HuH-7.5 (cell line): ENCODE results near the gene SPOCK1.

Experiments used
- DNase-seq: peaks from one replicate; pipeline ENCODE4 v3.0.0; 2011; ENCODE audit warnings: low spot score

SPOCK1 gene

DNA sequence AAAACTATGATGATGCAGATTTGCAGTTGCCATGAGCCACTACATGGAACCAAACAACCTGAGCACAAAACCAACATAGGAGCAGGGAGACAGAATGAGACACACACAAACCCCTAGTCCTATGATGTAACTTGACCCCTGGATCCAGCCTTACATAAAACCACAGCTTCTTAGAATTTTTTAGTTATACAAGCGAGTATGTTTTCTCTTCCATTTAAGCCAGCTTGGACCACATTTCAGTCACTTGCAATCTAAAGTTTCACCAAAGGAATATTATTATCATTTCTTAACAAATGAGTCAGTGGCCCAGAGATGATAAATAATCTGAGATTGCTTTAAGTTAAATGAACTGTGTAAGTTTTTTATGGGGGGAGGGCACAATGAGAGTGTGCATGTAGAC is 6.8 kb downstream of the SPOCK1 start:
- DNase-seq: no peak

DNA sequence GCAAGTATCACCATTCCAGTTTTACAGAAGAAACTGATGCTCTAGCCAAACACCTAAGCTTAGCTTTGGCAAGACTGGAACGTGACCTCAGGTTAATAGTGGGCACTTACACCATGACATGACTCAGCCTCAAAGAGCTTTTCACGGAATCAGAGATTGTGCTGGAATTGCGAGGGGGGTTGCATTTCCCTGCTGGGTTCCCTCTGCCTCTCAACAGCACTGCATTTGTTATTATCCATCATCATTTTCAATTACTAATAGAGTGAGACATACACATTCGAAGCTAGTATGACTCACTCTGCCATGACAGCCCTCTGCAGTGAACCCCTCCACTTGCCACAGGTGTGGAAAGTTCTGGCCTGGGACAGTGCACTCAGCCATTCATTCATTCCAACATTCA is 8.0 kb downstream of the SPOCK1 start:
- no peak for DNase-seq

DNA sequence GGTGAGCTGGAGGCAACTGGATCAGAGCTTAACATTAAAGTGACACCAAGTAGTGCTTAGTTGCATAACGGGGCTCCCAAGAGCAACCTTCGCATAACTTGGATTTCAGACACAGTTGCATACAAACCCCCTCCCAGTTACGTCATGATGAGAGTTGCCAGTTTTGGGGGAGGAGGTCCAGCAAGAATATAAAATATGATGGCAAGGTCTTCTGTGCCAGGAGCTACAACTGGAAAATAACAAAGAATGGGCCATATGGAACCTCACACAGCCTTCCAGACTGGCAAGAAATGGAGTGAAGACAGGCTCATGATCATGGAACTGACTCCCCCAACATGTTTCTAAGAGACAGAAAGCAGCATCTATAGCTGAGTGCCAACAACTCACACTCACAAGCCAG is 8.5 kb downstream of the SPOCK1 start:
- DNase-seq: no peak

DNA sequence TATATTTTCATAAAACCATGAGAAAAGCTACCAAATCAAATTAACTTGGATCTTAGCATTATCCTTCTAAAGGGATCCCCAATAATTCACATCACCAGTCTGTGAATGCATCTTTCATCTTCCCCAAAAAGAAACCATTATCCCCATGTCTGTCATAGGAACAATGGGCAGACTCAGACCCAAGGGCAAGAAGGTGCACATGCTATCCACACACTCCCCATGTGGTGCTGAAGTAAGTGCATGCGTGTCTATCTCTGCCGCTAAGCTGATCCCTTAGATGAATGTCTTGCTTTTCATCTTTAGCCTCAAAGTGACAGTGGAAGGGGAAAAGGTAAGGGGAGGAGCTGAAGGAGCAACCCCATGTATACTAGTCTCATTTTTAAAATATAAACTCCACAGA is 10.2 kb downstream of the SPOCK1 start:
- no peak for DNase-seq

DNA sequence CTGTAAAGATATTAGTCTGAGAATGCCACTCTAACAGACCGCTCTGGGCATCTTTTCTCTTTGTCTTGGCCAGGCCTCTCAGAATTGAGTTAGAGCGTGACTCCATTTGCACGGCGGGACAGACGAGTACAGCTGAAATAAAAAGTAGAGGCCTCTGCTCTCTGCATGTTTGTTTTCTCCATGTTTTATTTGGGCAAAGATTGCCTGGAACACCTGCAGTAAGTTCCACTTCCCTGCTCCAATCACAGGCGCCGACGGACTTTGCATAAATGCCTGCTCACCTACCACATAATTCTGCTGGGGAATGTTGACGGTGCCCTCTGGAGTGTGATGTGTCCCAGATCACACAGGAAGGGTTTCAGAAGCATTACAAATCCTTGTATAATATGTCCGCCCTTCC is 10.6 kb downstream of the SPOCK1 start:
- no peak for DNase-seq

DNA sequence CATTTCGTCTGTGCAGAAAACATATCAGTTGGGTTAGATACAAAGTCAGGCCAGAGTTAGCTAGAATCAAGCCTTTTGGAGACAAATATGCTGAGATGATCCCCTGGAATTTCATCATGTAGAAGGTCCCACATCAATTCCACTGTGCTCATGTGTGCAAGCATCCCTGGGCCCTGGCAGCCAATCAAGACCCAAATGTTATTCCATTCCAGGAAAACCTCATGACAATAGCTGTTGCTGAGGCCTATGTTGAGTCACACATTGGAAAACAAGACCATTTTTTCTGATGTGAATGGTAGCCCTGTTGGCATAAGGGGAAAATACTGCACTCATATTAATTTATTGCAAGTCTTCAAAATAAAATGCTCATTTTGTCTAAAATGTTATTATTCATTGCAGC is 11.5 kb downstream of the SPOCK1 start:
- no peak for DNase-seq

DNA sequence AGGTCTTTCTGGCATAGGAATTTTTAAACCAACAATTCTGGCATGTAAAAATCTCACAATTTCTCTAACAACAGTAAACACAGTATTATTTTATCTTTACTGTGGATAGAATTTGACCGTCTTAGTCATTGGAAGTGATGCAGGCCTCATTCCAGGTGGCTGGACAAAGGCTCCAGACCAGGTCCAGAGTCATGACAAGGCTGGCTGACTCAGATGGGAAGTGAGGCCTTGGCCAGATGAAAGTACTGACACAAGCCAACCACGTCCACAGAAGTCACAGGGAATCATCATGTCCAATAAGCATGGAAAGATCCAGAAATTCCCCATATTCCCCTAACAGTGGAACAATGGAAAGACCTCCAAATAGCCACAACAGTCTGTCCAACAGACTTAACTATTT is 12.4 kb downstream of the SPOCK1 start:
- no peak for DNase-seq

DNA sequence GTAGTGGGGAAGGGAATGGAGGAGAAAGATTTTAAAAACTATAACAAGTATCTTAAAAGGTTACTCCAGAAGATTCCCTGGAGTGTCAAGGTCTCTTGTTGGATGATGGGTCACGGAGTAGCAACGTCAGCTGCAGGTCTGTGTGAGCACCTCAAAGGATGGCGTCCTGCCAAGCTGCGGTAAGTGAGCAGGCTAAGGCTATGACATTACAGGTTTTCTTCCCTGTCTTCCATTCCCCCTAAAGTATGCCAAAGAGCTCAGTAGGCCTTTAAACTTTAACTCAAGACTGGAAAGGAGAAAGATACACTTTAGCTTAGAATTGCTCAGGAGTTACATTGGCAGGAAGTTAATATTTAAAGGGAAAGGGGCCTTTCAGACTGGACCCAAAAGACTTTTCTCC is 17.5 kb downstream of the SPOCK1 start:
- DNase-seq: no peak

DNA sequence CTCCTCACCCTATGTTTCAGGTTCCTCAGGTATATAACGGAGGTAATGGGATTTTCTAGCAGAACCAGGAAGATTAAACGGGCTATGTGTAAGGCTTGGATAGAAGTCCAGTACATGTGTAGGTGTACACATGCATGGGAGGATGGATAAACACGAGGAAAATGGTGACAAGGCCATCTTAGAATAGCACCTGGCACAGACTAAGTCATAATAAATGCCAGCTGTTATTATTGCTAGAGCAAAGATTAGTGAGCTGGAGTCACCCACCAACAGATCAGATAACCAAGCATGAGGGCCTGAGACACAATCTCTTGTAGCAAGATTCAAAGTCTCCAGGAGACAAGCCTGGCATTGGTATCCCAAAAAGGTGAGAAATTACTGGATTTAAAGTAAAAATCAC is 21.1 kb downstream of the SPOCK1 start:
- DNase-seq: no peak

DNA sequence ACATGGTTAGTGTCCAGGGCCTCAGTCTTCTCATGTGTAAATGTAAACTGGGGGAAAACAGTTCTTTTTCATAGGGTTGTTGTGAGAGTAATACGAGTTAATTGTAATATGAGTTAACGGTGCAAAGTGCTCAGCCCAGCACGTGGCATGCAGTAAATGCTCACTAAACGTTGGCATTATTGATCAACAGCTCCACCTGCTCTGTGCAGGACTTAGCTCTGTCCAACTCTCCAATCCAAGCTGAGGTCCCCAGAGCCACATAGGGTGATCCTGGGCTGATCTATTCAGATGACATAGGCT is 28.3 kb downstream of the SPOCK1 start:
- DNase-seq: no peak

DNA sequence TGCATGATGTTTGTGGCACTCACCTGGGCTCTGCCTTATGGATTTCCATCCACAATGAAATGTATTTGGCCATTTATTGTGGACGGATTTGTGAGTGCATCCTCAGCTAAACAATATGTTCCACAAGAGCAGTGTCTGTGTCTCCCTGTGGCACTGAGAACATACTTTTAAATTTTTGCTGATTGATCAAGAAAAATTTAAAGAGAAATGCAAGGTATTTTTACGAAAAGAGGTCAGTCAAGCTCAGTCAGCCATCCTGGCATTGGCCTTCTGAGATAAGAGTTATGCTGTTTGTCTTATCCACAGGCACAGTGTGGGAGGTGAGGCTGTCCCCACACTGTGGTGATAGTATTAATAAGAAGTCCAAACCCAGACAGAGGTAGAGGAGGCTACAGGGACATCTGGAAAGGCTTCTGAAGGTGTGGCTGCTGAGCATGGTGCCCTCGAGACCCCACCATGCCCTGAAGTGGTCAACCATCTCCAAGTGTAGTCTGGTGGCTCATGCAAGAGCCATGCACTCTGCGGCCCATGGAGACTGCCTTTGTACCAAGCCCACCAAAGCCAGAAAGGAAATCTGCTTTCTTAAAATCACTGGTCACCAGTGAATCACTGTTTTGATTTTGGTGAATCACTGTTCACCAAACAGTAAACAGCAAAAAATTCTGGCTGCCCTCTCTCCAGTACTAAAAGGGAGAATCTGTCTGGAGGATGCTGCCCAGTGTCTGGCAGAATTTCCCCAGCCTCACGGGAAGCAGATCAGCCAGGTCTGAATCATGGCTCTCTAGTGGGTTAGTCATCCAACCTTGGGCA is 28.8 kb downstream of the SPOCK1 start:
- DNase-seq: no peak

DNA sequence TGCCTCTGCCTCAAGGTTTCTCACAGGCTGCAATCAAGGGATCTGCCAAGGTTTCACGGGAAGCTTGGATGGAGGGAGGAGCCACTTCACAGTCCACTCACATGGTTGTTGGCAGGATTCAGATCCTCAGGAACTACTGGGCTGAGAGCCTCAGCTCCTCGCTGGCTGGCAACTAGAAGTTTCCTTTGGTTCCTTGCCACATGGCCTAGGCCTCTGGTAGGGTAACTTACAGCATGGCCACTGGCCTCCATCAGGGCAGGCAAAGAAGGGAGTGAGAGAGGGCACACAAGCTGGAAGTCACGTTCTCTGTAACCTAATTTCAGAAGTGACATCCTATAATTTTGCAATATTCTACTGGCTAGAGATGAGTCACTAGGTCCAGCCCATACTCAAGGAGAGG is 32.2 kb downstream of the SPOCK1 start:
- no peak for DNase-seq

DNA sequence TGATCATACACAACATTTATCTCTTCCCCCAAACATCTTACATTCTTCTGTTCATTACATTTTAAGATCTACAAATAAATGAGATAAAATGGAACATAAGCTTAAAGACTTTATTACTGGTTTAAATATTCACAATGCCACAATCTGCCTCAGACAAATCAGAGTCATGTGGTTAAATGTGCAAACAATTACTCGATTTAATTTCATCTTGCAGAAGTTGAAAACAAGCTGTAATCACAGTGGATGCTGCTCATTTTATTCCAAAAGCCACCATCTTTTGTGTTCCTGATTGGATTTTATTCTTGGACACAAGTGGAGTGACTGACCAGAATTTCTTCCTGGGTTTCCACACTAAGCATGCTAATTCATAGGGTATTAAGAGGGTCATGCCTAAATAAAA is 33.2 kb downstream of the SPOCK1 start:
- no peak for DNase-seq

DNA sequence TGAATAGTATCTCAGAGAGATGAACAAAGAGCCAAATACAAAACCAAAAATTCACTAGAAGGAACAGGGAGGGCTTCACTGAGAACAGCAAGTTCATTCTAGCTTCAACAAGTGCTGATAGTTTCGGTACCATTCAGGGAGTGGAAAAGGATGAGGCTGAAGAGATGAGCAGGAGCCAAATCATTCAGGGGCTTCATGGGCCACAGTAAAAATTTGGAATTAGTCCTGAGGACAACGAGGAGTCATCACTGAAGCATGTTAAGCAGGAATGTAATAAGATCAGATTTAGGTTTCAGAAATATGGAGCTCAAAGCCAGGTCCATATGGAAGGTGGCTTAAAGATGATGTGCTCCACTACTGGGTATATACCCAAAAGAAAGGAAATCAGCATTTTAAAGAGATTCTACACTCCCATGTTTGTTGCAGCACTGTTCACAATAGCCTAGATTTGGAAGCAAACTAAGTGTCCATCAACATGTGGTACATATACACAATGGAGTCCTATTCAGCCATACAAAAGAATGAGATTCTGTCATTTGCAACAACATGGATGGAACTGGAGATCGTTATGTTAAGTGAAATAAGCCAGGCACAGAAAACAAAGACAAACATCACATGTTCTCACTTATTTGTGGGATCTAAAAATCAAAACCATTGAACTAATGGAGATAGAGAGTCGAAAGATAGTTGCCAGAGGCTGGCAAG is 36.2 kb downstream of the SPOCK1 start:
- no peak for DNase-seq

DNA sequence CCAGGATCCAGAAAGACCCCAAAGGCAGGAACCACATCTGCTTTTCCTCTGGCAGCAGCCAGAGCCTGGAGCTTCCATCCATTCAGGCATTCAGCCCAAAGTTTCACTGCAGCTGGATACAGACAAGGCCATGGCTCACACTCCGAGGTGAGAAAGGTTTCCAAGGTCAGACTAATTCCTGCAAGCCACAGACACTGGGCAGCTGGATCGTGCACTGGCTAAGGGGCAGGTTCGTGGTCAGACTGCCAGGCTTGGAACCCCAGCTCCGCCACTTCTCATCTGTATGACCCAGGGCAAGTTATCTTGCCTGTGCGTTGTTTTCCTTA is 36.9 kb downstream of the SPOCK1 start:
- DNase-seq: no peak

DNA sequence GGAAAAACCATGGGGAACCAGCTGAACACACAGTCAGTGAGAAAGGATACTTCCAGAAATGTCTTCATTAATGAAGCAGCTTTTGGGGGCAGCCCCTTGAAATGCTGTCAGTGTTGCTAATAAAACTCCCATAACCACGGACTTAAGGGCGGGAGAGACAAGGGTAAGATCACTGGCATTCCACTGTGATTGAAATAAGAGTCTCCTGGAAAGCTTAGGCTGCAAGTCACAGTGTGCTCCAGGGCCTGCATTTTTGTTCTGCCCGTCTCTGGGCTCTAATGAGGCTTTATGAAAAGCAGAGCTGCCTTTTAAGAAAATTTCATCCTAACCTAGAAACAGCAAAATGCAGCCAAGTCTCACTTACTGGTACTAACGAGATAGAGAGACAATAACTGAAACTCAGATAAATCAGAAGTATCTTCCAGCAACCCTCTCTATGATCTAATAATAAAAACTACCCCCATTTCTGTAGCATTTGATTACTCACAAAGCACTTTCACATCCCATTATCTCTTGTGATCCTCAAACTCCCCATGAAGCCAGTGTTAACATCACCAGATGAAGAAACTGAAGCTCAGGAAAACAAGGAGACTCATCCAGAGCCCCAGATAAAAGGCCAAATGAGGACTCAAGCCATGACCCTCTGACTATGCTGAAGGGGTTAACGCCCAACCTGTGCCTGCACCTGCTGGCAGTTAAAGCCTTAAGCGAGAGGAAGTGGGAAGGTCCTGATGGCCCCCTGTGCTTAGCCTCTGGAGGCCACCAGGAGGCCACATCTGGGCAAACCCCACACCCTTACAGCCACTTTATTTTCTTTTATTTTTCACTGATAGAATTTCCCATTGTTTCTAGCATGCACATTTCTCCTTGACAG is 37.5 kb downstream of the SPOCK1 start:
- no peak for DNase-seq

DNA sequence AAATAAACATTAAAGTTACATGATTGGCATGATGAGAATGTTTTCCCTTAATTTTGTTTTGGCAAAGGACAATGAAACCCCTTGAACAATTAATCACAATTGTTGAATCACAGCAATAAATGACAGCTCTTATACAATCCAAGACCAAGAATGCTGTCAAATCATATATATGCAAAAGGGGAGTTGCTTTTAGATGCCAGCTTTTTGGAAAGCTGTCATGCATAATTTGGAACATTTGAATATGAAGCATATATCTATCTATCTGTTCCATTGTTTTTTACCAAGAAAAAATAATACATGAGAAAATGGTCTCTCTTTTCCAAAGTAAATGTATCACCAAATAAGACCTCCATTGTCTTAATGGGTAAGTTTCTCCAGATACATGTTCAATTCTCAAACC is 44.5 kb downstream of the SPOCK1 start:
- DNase-seq: no peak

DNA sequence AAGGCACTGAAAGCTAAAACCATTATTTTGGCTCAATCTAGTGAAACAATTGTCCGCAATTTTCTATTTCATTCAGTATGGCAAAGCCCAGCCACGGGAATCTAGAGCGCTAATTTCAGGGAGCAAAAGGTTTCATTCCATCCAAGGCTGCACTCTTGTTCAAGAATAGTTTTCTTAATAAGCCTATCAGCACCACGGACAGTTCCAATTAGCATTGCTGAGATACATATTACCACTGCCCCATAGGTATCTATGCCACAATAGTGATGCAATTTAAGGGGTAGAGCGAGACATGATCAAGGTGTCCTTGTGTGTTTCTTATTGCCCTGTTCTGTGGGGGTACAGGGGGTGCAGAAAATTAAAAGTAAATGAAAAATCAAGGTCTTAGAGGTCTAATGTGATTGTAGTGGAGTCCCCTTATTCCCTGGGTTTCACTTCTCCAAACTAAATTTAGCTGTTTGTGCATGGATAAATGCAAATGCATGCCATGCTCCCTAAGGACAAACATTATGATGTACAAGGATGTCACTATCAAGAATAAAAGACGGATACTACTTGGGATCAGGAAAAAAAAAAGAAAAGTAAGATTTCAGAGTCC is 45.5 kb downstream of the SPOCK1 start:
- no peak for DNase-seq

DNA sequence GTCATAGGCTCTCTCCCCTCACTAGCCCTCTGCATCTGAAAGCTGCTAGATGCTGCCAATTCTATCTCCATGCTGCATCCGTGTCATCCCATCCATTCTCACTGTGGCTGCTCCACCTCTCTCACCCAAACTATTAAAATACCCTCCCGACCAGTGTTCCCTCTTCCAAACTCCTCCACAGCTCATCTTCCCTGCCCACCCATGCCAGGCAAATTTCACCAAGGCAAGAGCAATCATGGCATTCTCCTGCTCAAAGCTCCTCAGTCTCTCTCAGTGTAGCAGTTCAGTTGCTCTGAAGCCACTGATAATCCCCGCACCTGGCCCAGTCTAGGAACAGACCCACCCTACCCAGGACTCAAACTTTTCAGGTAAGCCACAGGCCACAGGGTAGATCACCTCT is 48.4 kb downstream of the SPOCK1 start:
- no peak for DNase-seq

DNA sequence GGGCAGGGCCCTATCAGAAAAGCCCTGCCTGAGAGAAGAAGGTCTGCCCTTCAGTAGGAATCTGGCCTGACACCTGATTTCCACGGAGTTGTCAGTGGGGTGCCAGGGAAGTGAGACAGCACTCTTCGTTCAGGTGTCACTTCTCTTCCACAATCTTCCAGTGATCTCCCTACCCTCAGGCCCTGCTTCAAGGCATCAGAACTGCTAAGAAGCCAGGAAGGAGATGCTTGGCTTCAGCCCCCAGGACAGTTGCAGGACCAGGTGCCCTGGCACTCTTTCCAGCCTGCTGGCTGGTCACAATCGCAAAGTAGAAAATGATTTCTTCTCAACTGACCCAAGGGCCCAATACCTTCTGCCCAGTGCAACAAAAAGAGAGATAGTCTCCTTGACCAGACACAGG is 50.3 kb downstream of the SPOCK1 start:
- DNase-seq: no peak

DNA sequence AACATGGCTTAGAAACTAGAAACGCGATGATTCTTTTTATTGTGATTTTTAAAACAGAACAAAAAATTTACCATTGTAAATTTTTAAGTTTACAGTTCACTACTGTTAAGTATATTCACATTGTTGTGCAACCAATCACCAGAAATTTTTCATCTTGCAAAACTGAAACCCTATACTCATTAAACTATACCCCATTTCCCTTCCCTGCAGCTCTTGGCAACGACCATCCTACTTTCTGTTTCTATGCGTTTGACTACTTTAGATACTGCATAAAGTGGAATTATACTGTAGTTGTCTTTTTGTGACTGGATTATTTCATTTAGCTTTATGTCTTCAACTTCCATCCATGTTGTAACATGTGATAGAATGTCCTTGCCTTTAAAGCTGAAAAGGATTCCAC is 52.5 kb downstream of the SPOCK1 start:
- no peak for DNase-seq

DNA sequence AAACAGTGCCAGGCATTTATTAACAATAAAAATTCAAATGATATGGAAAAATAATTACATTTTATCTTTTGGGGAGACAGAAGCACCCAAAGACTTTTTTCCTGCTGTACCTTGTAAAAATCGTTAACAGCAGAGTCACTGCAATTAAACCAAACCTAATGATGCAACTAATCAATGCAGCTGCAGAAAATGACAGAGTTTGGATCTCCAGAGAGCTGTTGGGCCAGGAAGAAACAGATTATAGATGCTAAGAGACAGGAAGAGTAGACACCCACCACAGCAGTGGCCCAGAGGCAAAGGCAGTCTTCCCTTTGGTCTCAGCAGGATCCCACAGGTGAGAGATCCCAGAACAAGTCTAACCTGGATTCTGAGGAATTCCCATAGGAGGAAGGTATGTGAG is 53.0 kb downstream of the SPOCK1 start:
- no peak for DNase-seq

DNA sequence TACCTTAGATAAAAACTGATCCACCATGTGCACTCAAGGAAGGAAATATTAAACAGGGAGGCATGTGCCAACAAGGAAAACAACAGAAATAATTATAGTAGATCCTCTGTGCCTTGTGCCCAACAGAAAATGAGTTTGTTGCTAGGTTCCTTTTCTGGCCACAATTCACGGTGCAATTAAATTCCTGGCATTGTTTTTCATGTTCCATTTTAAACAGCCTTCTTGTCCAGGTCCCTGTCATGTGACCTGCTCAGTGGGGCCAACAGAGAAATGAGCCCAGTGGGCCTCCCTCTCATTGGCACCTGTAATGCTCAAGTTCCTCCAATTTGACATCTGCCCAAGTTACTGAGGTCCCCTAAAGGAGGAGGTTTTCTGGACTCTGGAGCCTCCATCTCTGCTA is 56.5 kb downstream of the SPOCK1 start:
- DNase-seq: no peak
